HG03139 (cell line): ENCODE results near the gene REPS2.

Experiments
- ATAC-seq: cut with Tn5 transposase; IDR thresholded peaks from one replicate; pipeline ENCODE4 v1.9.1; 2021; ENCODE audit not compliant: unreplicated experiment

Gene REPS2

GRCh38 chrX:16997313-16997712 lies 50.9 kb downstream of the REPS2 start:
- no peak for ATAC-seq

DNA sequence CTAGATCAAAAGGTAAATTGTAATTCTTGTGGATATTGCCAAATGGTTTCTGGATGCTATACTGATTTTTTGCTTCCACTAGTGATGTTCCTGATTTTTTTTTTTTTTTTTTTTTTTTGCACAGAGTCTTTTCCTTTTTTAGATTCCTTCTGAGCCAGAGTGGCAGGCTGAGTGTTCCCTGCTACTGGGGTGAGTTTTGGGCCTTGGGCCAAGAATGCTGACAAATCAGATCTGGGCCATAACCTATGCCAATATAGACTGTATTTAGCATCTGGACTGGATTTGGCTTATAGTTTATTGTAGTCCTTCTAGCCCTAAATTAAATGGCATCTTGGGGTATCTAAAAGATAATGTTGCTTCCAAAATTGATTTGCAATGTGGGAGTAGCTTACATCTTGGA lies 52.8 kb downstream of the REPS2 start:
- no peak for ATAC-seq

GRCh38 chrX:17000751-17001150 lies 54.3 kb downstream of the REPS2 start:
- ATAC-seq = no peak

DNA sequence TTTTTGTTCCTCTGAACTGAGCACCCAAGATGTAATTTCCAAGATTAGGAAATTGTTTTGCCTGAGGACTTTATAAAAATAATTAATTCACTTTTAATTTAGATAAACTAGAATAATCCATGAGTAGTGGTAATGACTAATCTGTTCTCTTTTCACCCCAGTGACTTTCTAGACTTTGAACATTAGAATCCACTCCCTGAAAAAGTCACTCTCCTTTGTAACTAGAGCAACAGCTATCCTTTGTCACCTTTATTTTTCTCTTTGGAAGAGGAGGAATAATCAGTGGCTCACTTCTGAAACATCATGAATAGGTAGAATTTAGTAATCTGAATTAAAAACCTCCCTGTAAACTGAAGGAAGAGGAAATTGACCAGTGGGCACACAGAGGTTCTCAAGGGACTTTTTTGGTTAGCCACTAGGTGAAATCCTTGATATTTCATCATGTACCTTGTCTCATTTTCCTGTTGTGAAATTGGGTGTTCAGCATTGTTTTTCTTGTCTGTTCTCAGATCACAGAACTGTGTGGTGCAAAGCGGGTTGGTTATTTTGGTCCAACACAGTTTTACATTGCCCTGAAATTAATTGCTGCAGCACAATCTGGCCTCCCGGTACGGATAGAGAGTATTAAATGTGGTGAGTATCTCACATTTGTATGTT lies 59.4 kb downstream of the REPS2 start:
- ATAC-seq = no peak

DNA sequence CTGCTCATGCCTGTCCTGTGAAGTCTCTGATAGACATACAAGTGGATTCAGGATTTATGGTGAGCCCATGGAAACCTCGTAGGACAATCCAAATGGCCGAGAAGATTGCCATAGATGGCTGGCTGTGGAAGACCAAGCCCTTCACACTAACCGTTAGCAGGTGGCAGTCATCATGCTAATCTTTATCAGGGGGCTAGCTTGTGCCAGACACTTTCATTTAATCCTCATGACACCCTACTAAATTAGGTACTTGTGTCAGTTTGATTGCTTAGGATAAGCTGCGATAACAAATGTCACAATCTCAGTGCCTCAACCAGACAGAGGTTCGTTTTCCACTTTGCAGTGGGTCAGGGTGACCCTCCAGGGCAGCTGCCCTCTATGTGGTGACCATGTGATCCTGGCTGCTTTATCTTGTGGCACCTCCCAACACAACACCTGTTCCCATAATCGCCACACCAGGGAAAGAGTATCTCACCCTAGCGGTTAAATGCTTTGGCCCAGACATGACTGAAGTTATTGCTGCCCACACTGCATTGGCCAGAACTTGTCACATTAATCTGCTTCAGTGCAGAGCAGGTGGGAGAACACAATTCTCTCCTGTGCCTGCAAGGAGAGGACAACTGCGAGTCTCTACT lies 60.8 kb downstream of the REPS2 start:
- ATAC-seq = no peak

DNA sequence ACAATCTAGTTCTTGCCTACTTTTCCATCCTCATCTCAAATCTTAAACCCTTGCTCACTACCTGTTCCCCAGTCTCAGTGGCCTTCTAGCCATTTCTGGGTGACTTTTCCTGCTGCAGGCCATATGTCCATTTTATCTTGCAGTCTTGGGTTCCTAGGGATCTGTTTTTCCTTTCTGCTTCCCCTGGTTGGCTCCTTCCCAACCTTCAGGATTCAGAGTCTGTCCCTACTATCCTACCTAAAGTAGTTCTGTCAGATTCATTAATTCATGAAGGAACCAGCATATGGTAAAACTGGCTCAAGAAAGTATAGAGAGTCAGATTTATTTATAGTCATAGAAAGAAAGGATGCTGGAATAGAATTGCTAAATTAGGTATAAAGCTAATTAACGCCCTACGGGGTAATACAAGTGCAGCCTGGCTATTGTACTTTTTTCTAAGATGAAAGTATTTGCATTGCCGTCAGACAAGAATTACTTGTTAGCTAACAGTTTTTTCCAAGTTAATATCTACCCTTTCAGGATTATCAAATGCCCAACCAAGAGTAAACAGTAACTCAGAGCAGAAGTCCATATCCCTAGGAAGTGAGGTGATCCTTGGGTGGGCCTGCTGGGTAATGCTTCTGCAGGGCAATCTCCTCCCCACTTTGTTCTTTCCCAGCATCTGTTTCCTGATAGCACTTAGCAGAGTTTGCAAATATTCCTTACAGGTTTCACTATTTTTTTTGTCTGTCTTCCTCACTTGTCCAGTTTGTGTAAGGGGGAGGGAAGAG lies 63.6 kb downstream of the REPS2 start:
- no peak for ATAC-seq

GRCh38 chrX:17012465-17012864 lies 66.0 kb downstream of the REPS2 start:
- no peak for ATAC-seq

DNA sequence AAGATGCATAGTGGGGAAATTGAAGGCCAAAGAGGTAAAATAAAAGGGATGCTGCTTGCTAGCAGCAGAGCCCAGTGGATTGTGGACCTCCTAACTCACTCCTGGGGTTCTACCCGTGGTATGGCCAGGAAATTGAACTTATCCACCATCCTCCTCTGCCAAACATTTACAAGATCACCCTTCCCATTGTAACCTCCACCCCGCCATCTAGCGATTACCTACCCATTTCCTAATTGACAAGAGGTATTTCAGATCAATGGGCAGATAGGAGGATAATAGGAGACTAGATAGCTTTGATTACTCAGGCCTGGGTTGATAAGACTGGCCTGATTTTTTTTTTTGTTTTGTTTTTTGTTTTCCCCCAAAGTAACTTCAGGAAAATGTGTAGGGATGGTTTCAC lies 67.8 kb downstream of the REPS2 start:
- no peak for ATAC-seq

DNA sequence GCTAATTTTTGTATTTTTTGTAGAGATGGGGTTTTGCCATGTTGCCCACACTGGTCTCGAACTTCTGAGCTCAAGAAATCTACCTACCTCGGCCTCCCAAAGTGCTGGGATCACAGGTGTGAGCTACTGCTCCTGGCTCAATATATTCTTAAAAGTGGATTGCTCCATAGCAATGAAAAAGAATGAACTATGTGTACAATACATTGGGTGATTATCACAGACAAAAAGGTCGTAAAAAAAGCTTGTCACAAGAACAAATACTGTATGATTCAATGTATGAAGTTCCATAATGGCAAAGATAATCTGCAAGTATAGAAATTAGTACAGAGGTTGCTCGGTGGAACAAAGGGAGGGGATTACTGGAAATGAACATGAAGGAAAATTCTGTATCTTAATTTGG lies 70.7 kb downstream of the REPS2 start:
- ATAC-seq = no peak

DNA sequence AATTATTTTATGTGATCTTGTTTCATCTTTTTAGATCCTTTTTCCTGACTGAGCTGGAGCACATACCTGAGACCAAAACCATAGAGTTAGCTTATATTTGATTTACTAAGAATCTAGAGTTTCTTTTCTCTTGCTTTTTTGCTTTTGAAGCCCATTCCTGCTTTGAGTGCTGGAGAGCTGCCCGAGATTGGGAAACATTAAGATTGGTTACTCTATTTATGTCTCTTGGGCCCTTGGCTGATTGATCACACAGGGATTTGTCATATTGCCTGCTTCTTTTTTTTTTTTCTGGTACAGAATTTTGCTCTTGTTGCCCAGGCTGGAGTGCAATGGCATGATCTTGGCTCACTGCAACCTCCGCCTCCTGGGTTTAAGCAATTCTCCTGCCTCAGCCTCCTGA lies 73.9 kb downstream of the REPS2 start:
- no peak for ATAC-seq

- ATAC-seq = no peak
These were observed 74.7 kb downstream of the REPS2 start for GRCh38 chrX:17020851-17021821.

DNA sequence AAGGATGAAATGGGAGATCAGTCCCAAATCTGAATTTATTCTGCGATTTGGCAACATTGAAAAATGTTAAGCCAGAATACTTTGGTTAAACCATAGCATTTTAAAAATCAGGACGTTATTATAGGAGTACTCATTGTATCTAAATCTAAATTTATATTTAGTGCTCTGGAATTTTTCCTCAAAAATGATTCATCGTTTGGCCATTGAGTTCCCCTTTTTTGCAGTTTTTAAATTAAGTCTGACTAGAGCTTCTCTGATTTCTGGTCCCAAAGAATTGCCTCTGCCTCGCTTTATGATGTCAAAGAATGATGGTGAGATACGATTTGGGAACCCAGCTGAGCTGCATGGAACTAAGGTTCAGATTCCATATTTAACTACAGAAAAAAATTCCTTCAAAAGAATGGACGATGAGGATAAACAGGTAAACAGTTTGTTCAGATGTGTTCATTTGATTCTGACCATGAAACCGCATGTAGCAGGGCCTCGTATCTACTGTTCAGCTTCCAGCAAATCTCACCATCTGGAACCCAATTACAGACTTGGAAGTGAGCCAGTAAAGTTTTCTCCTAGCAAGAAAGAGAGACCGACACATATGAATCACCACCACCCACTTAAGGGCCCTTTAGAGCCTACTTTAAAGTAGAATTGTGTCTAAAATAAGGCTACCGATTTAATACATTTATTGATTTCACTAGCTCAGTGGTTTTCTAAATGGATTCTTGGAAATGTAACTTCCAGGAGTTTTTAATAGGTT lies 75.6 kb downstream of the REPS2 start:
- no peak for ATAC-seq

DNA sequence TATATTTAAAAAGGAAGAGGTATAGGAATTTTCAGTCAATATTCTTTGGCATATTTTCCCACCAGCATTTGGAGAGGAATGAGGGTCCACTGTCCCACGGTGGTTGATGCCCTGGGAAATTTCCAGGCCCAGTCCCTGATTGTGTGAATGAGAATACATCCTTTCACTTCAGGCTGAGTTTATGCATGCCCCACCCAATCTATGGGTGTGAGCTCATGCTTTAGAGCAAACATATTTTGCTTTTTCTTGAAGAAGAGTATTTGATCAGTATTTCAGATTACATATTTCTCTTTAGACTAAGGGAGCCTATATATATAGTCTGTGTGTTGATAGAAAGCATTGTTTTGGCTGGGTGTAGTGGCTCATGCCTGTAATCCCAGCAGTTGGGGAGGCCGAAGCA lies 77.2 kb downstream of the REPS2 start:
- ATAC-seq = no peak

GRCh38 chrX:17024886-17025285 lies 78.4 kb downstream of the REPS2 start:
- no peak for ATAC-seq

DNA sequence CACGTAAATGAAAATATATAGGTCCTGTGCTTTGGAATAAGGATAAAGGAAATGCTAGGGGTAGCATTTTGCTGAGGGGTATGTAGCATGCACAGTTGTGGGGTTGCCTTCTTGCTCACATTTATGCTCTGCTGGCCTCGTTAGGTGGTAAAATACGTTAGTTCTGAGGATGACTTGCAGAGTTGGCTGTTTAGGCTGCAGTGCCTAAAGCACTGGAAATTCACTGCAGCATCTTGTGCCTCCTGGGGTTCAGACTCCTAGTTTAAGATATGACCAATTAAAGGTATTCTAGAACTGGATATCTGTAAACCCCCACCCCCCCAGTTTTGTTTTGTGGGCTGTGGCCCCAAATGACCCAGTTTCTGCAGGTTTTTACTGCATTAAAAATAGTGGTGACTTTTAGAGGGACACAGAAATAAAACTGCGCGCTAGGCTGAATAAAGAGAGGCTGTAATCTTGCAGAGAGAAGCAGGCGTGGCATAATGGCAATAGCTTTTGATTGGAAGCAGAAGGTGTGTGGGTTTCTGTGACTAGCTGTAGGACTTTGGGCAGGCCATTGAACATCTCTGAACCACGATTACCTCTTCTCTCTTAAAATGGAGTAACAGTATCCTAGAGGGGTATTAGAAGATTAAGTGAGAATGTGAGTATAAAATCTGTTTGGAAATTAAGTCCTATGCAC lies 79.3 kb downstream of the REPS2 start:
- ATAC-seq = no peak

DNA sequence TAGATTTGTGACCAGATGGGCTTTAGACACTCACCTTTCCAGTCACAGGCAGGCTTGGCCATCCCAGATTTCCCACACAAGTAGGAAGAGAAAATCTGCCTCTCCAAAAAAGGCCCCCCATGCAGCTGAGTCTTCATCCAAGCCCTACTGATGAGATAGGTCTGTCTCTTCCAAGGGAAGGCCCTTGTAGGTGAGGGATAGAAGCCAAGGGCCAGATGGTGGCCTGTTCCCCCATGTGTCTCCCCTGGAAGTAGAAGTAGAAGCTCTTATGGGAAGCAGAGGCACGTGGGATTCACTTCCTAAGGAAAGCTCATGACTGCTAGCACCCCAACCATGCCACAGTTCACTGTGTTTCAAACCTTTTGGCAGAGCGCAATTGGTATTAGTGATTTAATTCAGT lies 81.5 kb downstream of the REPS2 start:
- no peak for ATAC-seq

DNA sequence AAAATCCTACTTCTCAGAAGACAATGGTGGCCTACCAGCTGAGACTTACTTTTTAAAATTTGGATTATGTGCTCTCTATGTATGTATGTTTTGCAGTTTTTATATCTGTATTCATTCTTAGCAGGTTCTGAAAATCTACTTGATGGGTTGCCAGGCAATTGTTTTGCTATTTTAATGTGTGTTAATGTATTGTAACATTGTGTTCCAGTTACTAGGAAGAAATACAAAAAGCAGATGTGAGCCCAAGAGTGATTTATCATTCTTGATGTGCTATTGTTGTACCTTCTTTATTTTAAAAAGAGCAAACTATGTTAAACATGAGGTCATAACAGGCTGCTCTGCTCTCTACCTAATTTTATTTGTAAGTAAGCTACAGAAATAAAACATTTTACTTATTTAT lies 81.9 kb downstream of the REPS2 start:
- ATAC-seq = no peak

- no peak for ATAC-seq
These were observed 83.6 kb downstream of the REPS2 start for GRCh38 chrX:17030092-17030491.

- no peak for ATAC-seq
These were observed 84.3 kb downstream of the REPS2 start for GRCh38 chrX:17030580-17031270.
